22Rv1 (cell line): ENCODE measurements around the gene NID2.
A peak's percentile ranks its signal among the peaks of the same experiment; 100 is the strongest.

ENCODE experiments used
- ZFX ChIP-seq: fragments of 450-650 bp; IDR thresholded peaks from 2 replicates; pipeline ENCODE4 v1.6.1; 2017; ENCODE audit warnings: antibody characterized with exemption, borderline replicate concordance
- TF ChIP-seq, protein P1 (sequence below): fragments of 450-650 bp; IDR thresholded peaks from 2 replicates; pipeline ENCODE4 v1.5.1; 2017; ENCODE audit warnings: mild to moderate bottlenecking

DNA sequence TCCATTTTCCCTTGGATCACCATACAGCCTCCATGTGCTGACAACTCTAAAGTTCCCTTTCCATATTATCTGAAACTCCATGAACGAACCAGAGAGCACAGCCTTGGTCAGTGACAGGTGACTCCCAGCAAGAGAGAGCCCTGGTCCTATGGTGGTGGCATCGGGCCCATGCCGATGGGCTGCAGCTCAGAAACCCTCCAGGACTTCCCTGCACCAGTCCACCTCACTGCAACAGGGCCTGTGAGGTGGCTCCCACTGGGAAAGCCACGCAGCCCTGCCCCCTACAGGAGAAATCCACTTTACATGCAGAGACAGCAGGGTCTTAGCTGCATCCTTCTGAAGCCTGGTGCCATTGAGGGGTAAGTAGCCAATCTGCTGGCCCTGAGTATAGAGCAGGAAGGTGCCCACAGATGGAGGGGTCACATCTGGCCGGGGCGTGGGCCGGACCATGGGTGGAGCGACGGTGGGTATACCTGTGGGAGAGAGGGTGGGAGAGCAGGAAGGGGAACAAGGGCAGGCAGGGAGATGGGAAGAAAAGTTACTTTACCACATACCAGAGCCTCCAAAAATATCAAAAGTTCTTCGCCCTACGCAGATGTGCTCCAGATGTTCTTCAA is 54.8 kb downstream of the NID2 start:
- TF ChIP-seq, protein P1, sequence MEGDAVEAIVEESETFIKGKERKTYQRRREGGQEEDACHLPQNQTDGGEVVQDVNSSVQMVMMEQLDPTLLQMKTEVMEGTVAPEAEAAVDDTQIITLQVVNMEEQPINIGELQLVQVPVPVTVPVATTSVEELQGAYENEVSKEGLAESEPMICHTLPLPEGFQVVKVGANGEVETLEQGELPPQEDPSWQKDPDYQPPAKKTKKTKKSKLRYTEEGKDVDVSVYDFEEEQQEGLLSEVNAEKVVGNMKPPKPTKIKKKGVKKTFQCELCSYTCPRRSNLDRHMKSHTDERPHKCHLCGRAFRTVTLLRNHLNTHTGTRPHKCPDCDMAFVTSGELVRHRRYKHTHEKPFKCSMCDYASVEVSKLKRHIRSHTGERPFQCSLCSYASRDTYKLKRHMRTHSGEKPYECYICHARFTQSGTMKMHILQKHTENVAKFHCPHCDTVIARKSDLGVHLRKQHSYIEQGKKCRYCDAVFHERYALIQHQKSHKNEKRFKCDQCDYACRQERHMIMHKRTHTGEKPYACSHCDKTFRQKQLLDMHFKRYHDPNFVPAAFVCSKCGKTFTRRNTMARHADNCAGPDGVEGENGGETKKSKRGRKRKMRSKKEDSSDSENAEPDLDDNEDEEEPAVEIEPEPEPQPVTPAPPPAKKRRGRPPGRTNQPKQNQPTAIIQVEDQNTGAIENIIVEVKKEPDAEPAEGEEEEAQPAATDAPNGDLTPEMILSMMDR: peak; percentile 54
- no peak for TF ChIP-seq ZFX
